NCI-H2107 (cell line): Measurements from ENCODE around the gene CEP57L1.
"Not testable (repeated sequence)": the region's sequence is repeated elsewhere in the genome, so short reads cannot be mapped to it uniquely, and the experiment has no call there.

Experiments
- DNase-seq: peaks from one replicate; lab custom pipeline; 2025; lab: John Stamatoyannopoulos, UW

CEP57L1 gene

GRCh38 chr6:109105681-109106080 lies 10.4 kb downstream of the CEP57L1 start:
- DNase-seq: no peak

GRCh38 chr6:109109663-109110062 lies 14.4 kb downstream of the CEP57L1 start:
- DNase-seq: not testable (repeated sequence)

- not testable (repeated sequence) for DNase-seq
Observed at GRCh38 chr6:109112663-109113062, 17.4 kb downstream of the CEP57L1 start.

- DNase-seq: no peak
Observed at GRCh38 chr6:109117346-109118035, 22.2 kb downstream of the CEP57L1 start.

- DNase-seq: no peak
Observed at GRCh38 chr6:109118337-109118736, 23.0 kb downstream of the CEP57L1 start.

- DNase-seq: no peak
Observed at GRCh38 chr6:109118871-109119354, 23.6 kb downstream of the CEP57L1 start.

GRCh38 chr6:109121411-109121810 lies 26.1 kb downstream of the CEP57L1 start:
- no peak for DNase-seq

- DNase-seq: no peak
Observed at GRCh38 chr6:109124219-109124618, 28.9 kb downstream of the CEP57L1 start.

- no peak for DNase-seq
Observed at GRCh38 chr6:109125504-109125903, 30.2 kb downstream of the CEP57L1 start.

- no peak for DNase-seq
Observed at GRCh38 chr6:109130065-109130464, 34.8 kb downstream of the CEP57L1 start.

GRCh38 chr6:109135600-109135999 lies 40.3 kb downstream of the CEP57L1 start:
- not testable (repeated sequence) for DNase-seq

- not testable (repeated sequence) for DNase-seq
Observed at GRCh38 chr6:109136039-109136438, 40.7 kb downstream of the CEP57L1 start.

- DNase-seq: not testable (repeated sequence)
Observed at GRCh38 chr6:109136530-109136929, 41.2 kb downstream of the CEP57L1 start.

- DNase-seq: no peak
Observed at GRCh38 chr6:109139109-109139508, 43.8 kb downstream of the CEP57L1 start.

- DNase-seq: not testable (repeated sequence)
Observed at GRCh38 chr6:109142067-109142466, 46.8 kb downstream of the CEP57L1 start.

GRCh38 chr6:109143191-109143590 lies 47.9 kb downstream of the CEP57L1 start:
- no peak for DNase-seq

GRCh38 chr6:109148251-109148650 lies 52.9 kb downstream of the CEP57L1 start:
- DNase-seq: not testable (repeated sequence)

- DNase-seq: not testable (repeated sequence)
Observed at GRCh38 chr6:109148716-109149115, 53.4 kb downstream of the CEP57L1 start.

- DNase-seq: no peak
Observed at GRCh38 chr6:109153752-109154151, 58.4 kb downstream of the CEP57L1 start.

- no peak for DNase-seq
Observed at GRCh38 chr6:109164331-109164730, 69.0 kb downstream of the CEP57L1 start.

- peak; percentile 56 for DNase-seq
Observed at GRCh38 chr6:109165392-109165974, 70.2 kb downstream of the CEP57L1 start.

GRCh38 chr6:109166673-109167072 lies 71.4 kb downstream of the CEP57L1 start:
- DNase-seq: no peak

- no peak for DNase-seq
Observed at GRCh38 chr6:109167562-109167961, 72.3 kb downstream of the CEP57L1 start.

- no peak for DNase-seq
Observed at GRCh38 chr6:109170333-109170732, 75.0 kb downstream of the CEP57L1 start.
